ENCODE measurements around the gene LRRC2.

The LRRC2 gene

DNA sequence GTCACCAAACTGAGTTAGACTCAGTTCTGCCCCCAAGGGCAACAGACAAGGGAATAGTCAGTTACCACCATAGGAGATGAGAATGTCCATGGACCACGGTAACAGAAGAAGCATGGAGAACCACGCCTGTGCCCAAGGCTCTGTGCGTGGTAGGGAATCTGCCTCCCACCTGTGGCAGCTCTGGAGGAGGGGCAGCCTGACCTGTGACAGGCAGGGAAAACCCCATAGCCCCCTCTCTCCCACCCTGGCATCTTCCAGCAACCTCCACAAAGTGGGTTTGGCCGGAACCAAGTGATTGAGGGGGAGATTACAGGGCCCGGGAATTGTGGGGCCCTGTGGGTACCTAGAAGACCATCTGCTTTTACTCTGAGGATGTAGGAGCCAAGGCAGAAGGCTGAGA is 87.1 kb downstream of the LRRC2 start:
- H2AK5ac ChIP-seq (ENCODE audit: low read length, severe bottlenecking) = no peak overlapping the region
- H2BK12ac ChIP-seq (ENCODE audit: low read length in 2 of 2) = no peak overlapping the region
- no peak overlapping the region for H3K18ac ChIP-seq (ENCODE audit: low read depth in 1 of 2, low read length in 2 of 2)
- no peak overlapping the region for H2AFZ ChIP-seq (ENCODE audit: low read depth, low read length)
- H3K4me3 ChIP-seq (ENCODE audit: insufficient read depth in 1 of 2, low read depth in 1 of 2, low read length in 2 of 2) = no peak overlapping the region
- no peaks in the 10 kb centered on the region for H3K36me3 ChIP-seq (ENCODE audit: control insufficient read depth in 1 of 2, insufficient read depth in 2 of 2, low read depth in 1 of 2, low read length in 2 of 2)
- H3K27ac ChIP-seq (ENCODE audit: low read length, poor library complexity, severe bottlenecking) = no peak overlapping the region
- no peak overlapping the region for H3K14ac ChIP-seq (ENCODE audit: low read length in 2 of 2)
- H3K79me1 ChIP-seq (replicated peaks; ENCODE audit: low read length, poor library complexity, severe bottlenecking) = no peaks in the 10 kb centered on the region
- WGBS = 95% methylated on average over 5 of the region's 5 CpGs
- H3K9ac ChIP-seq (ENCODE audit: low read length) = no peak overlapping the region
- H4K91ac ChIP-seq (ENCODE audit: low read length) = no peak overlapping the region
- H2BK15ac ChIP-seq (ENCODE audit: low read depth, poor library complexity, severe bottlenecking) = no peak overlapping the region
- DNase-seq = no peak
- no peak overlapping the region for H2BK5ac ChIP-seq (ENCODE audit: low read depth, low read length, poor library complexity, severe bottlenecking)
- H3K23ac ChIP-seq (ENCODE audit: low read length in 2 of 2) = no peak overlapping the region
- H3K4ac ChIP-seq (ENCODE audit: low read depth in 1 of 2, low read length in 2 of 2) = no peak overlapping the region
- no peak overlapping the region for H4K8ac ChIP-seq (ENCODE audit: low read length)
- no peak overlapping the region for H2BK120ac ChIP-seq (ENCODE audit: low read depth, low read length)
- H3K9me3 ChIP-seq (ENCODE audit: control insufficient read depth, low read length) = peaks cover 21% of the 10 kb centered on the region
- H3K4me2 ChIP-seq (ENCODE audit: low read length, poor library complexity, severe bottlenecking) = no peak overlapping the region
- H3K27me3 ChIP-seq (ENCODE audit: control insufficient read depth in 1 of 2, insufficient read depth in 1 of 2, low read length in 2 of 2) = peaks cover 31 to 66% of the 10 kb centered on the region in 2 experiments
- H3K4me1 ChIP-seq (ENCODE audit: control insufficient read depth, insufficient read depth, low read depth, low read length) = no peaks in the 10 kb centered on the region

GRCh38 chr3:46478341-46478740 is 87.8 kb downstream of the LRRC2 start:
- H3K23ac ChIP-seq (ENCODE audit: low read length in 2 of 2) = no peak overlapping the region
- no peak overlapping the region for H3K9ac ChIP-seq (ENCODE audit: low read length)
- no peak overlapping the region for H2AK5ac ChIP-seq (ENCODE audit: low read length, severe bottlenecking)
- H3K4me1 ChIP-seq (ENCODE audit: control insufficient read depth, insufficient read depth, low read depth, low read length) = no peaks in the 10 kb centered on the region
- WGBS = 88% methylated on average over 5 of the region's 5 CpGs
- no peak overlapping the region for H2BK15ac ChIP-seq (ENCODE audit: low read depth, poor library complexity, severe bottlenecking)
- no peak overlapping the region for H2BK120ac ChIP-seq (ENCODE audit: low read depth, low read length)
- H3K18ac ChIP-seq (ENCODE audit: low read depth in 1 of 2, low read length in 2 of 2) = no peak overlapping the region
- no peaks in the 10 kb centered on the region for H3K36me3 ChIP-seq (ENCODE audit: control insufficient read depth in 1 of 2, insufficient read depth in 2 of 2, low read depth in 1 of 2, low read length in 2 of 2)
- no peak overlapping the region for H3K4me3 ChIP-seq (ENCODE audit: insufficient read depth in 1 of 2, low read depth in 1 of 2, low read length in 2 of 2)
- H3K27me3 ChIP-seq (ENCODE audit: control insufficient read depth in 1 of 2, insufficient read depth in 1 of 2, low read length in 2 of 2) = peaks cover 34 to 68% of the 10 kb centered on the region in 2 experiments
- no peak overlapping the region for H2BK5ac ChIP-seq (ENCODE audit: low read depth, low read length, poor library complexity, severe bottlenecking)
- H4K8ac ChIP-seq (ENCODE audit: low read length) = no peak overlapping the region
- no peaks in the 10 kb centered on the region for H3K79me1 ChIP-seq (replicated peaks; ENCODE audit: low read length, poor library complexity, severe bottlenecking)
- H3K9me3 ChIP-seq (ENCODE audit: control insufficient read depth, low read length) = peaks cover 23% of the 10 kb centered on the region
- no peak overlapping the region for H2AFZ ChIP-seq (ENCODE audit: low read depth, low read length)
- no peak overlapping the region for H3K4me2 ChIP-seq (ENCODE audit: low read length, poor library complexity, severe bottlenecking)
- no peak overlapping the region for H3K4ac ChIP-seq (ENCODE audit: low read depth in 1 of 2, low read length in 2 of 2)
- no peak overlapping the region for H2BK12ac ChIP-seq (ENCODE audit: low read length in 2 of 2)
- DNase-seq = no peak
- H3K14ac ChIP-seq (ENCODE audit: low read length in 2 of 2) = no peak overlapping the region
- no peak overlapping the region for H4K91ac ChIP-seq (ENCODE audit: low read length)
- H3K27ac ChIP-seq (ENCODE audit: low read length, poor library complexity, severe bottlenecking) = no peak overlapping the region

DNA sequence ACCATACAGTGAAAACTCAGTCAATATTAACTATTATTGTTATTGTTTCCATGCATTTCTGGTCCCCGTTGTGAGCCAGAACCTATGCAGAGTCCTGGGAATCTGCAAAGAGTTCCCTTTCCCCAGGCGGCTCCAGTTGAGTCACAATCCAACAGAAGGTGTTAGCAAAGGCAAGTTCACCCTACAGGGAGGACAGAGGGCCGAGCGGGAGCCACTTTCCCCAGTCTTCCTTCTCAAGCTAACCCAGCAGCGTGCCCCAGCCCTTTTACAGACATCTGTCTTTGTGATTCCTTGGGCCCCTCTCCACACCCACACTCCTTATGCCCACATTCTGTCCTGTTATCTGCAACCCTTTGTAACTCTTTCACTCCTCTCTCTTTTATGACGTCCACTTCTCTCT is 88.3 kb downstream of the LRRC2 start:
- Histone ChIP-seq H3K9me3 (ENCODE audit: control insufficient read depth, low read length) (peaks cover 23% of the 10 kb centered on the region), H3K4me3 (ENCODE audit: insufficient read depth in 1 of 2, low read depth in 1 of 2, low read length in 2 of 2) (no peak overlapping the region), H3K27me3 (ENCODE audit: control insufficient read depth in 1 of 2, insufficient read depth in 1 of 2, low read length in 2 of 2) (peaks cover 39 to 73% of the 10 kb centered on the region in 2 experiments), H3K4me2 (ENCODE audit: low read length, poor library complexity, severe bottlenecking) (no peak overlapping the region), H3K79me1 (replicated peaks; ENCODE audit: low read length, poor library complexity, severe bottlenecking) (no peaks in the 10 kb centered on the region), H3K18ac (ENCODE audit: low read depth in 1 of 2, low read length in 2 of 2) (no peak overlapping the region), H2BK5ac (ENCODE audit: low read depth, low read length, poor library complexity, severe bottlenecking) (no peak overlapping the region), H3K9ac (ENCODE audit: low read length) (no peak overlapping the region), H3K4me1 (ENCODE audit: control insufficient read depth, insufficient read depth, low read depth, low read length) (no peaks in the 10 kb centered on the region), H2AFZ (ENCODE audit: low read depth, low read length) (no peak overlapping the region), H4K91ac (ENCODE audit: low read length) (no peak overlapping the region), H3K14ac (ENCODE audit: low read length in 2 of 2) (no peak overlapping the region), H2AK5ac (ENCODE audit: low read length, severe bottlenecking) (no peak overlapping the region), H3K4ac (ENCODE audit: low read depth in 1 of 2, low read length in 2 of 2) (no peak overlapping the region), H3K36me3 (ENCODE audit: control insufficient read depth in 1 of 2, insufficient read depth in 2 of 2, low read depth in 1 of 2, low read length in 2 of 2) (no peaks in the 10 kb centered on the region), H2BK15ac (ENCODE audit: low read depth, poor library complexity, severe bottlenecking) (no peak overlapping the region), H2BK12ac (ENCODE audit: low read length in 2 of 2) (no peak overlapping the region), H4K8ac (ENCODE audit: low read length) (no peak overlapping the region), H3K27ac (ENCODE audit: low read length, poor library complexity, severe bottlenecking) (no peak overlapping the region), H2BK120ac (ENCODE audit: low read depth, low read length) (no peak overlapping the region), H3K23ac (ENCODE audit: low read length in 2 of 2) (no peak overlapping the region)
- no peak for DNase-seq
- 88% methylated on average over 6 of the region's 6 CpGs for WGBS

DNA sequence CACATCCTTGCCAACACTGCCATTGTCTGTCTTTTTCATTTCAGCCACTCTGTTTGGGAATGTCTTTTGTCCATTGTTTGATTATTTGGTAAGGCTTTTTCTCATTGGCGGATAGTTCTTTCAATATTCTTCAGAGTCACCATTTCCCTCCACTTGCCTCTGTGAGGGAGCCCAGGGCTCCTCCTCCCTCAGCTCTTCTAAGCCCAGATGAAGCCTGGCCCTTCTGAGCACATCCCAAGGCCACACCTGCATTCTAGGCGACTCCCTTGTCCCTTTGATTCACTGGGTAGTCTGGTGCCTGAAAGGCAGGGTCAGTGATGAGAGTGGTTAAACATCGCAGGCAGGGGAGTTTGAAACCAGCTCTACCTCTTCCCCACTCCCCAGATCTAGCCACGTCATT is 89.0 kb downstream of the LRRC2 start:
- 94% methylated on average over 3 of the region's 4 CpGs for WGBS

More for the DNA sequence above, 89.0 kb downstream of the LRRC2 start:
- H2BK5ac ChIP-seq (ENCODE audit: low read depth, low read length, poor library complexity, severe bottlenecking) = no peak overlapping the region
- no peak overlapping the region for H2BK15ac ChIP-seq (ENCODE audit: low read depth, poor library complexity, severe bottlenecking)
- H2BK12ac ChIP-seq (ENCODE audit: low read length in 2 of 2) = no peak overlapping the region
- H2AK5ac ChIP-seq (ENCODE audit: low read length, severe bottlenecking) = no peak overlapping the region
- no peak overlapping the region for H3K27ac ChIP-seq (ENCODE audit: low read length, poor library complexity, severe bottlenecking)
- DNase-seq = no peak
- H2BK120ac ChIP-seq (ENCODE audit: low read depth, low read length) = no peak overlapping the region
- no peak overlapping the region for H4K91ac ChIP-seq (ENCODE audit: low read length)
- no peak overlapping the region for H3K23ac ChIP-seq (ENCODE audit: low read length in 2 of 2)
- no peak overlapping the region for H3K9ac ChIP-seq (ENCODE audit: low read length)
- no peaks in the 10 kb centered on the region for H3K4me1 ChIP-seq (ENCODE audit: control insufficient read depth, insufficient read depth, low read depth, low read length)
- H3K4me3 ChIP-seq (ENCODE audit: insufficient read depth in 1 of 2, low read depth in 1 of 2, low read length in 2 of 2) = no peak overlapping the region
- H4K8ac ChIP-seq (ENCODE audit: low read length) = no peak overlapping the region
- H3K27me3 ChIP-seq (ENCODE audit: control insufficient read depth in 1 of 2, insufficient read depth in 1 of 2, low read length in 2 of 2) = peaks cover 45 to 79% of the 10 kb centered on the region in 2 experiments
- no peaks in the 10 kb centered on the region for H3K36me3 ChIP-seq (ENCODE audit: control insufficient read depth in 1 of 2, insufficient read depth in 2 of 2, low read depth in 1 of 2, low read length in 2 of 2)
- H2AFZ ChIP-seq (ENCODE audit: low read depth, low read length) = no peak overlapping the region
- no peaks in the 10 kb centered on the region for H3K79me1 ChIP-seq (replicated peaks; ENCODE audit: low read length, poor library complexity, severe bottlenecking)
- no peak overlapping the region for H3K14ac ChIP-seq (ENCODE audit: low read length in 2 of 2)
- no peak overlapping the region for H3K18ac ChIP-seq (ENCODE audit: low read depth in 1 of 2, low read length in 2 of 2)
- no peak overlapping the region for H3K4ac ChIP-seq (ENCODE audit: low read depth in 1 of 2, low read length in 2 of 2)
- H3K4me2 ChIP-seq (ENCODE audit: low read length, poor library complexity, severe bottlenecking) = no peak overlapping the region
- H3K9me3 ChIP-seq (ENCODE audit: control insufficient read depth, low read length) = peaks cover 23% of the 10 kb centered on the region
